ENCODE measurements around the gene VMP1. TPM values are rescaled to one million over a fixed set of nuclear protein-coding genes. Genes with fewer than 3 reads are reported as not detected.
"Not testable (repeated sequence)": the region's sequence is repeated elsewhere in the genome, so short reads cannot be mapped to it uniquely, and the experiment has no call there.

Gene VMP1
- total RNA-seq, 1 experiment from 2014 or later: 83.1 TPM

- Mint-ChIP-seq H3K36me3 (ENCODE audit: insufficient read depth in 1 of 3, low read depth in 3 of 3) (peaks cover 0 to 8% (median 0%) of the 10 kb centered on the region in 3 experiments; a peak in 3 of 7 replicates), H3K27me3 (ENCODE audit: low read depth) (no peaks in the 10 kb centered on the region), H3K4me1 (peaks cover 6% of the 10 kb centered on the region in 2 experiments), H3K27ac (peak overlapping the region in 1 of 3 experiments; percentile 41; a peak in 1 of 7 replicates), H3K9me3 (no peaks in the 10 kb centered on the region), H3K4me3 (no peak overlapping the region)
- no peak overlapping the region for H2AK5ac ChIP-seq (ENCODE audit: insufficient read length, low read length)
- H3K23me2 ChIP-seq (ENCODE audit: insufficient read length, low read depth, low read length, poor library complexity, severe bottlenecking): no peaks in the 10 kb centered on the region
- H3K79me2 ChIP-seq (ENCODE audit: insufficient read depth, low read length): no peaks in the 10 kb centered on the region
- H3K4ac ChIP-seq (ENCODE audit: low read depth, low read length): no peak overlapping the region
- no peak overlapping the region for H4K8ac ChIP-seq (replicated peaks; ENCODE audit: insufficient read length, low read depth, low read length)
- no peak overlapping the region for H2BK15ac ChIP-seq (ENCODE audit: low read depth, low read length)
- no peak for DNase-seq
- H4K20me1 ChIP-seq (ENCODE audit: control insufficient read depth, insufficient read depth, insufficient read length): no peaks in the 10 kb centered on the region
- H2BK12ac ChIP-seq (ENCODE audit: insufficient read length, low read depth, low read length): no peak overlapping the region
- no peak overlapping the region for H3K9ac ChIP-seq (ENCODE audit: extremely low read depth, insufficient read length, low read length)
- H3K27ac ChIP-seq (ENCODE audit: insufficient read length, low read depth, low read length): no peak overlapping the region
- no peak overlapping the region for H2AFZ ChIP-seq (ENCODE audit: low read length)
- H4K5ac ChIP-seq (ENCODE audit: insufficient read length, low read depth, low read length): no peak overlapping the region
- H3K4me2 ChIP-seq (ENCODE audit: insufficient read depth, insufficient read length, low read length): no peak overlapping the region
- no peak overlapping the region for H3K18ac ChIP-seq (ENCODE audit: insufficient read length, low read depth, low read length)
- WGBS (ENCODE audit: extremely low coverage, insufficient read length, low lambda C conversion rate): no CpG with 5 or more reads among the region's 7 CpGs
- H2BK120ac ChIP-seq (ENCODE audit: low read depth, low read length, poor library complexity, severe bottlenecking): no peak overlapping the region
- H3K23ac ChIP-seq (ENCODE audit: insufficient read length, low read depth, low read length): no peak overlapping the region
- H2BK20ac ChIP-seq (ENCODE audit: low read depth, low read length, poor library complexity, severe bottlenecking): no peak overlapping the region
- H4K91ac ChIP-seq (ENCODE audit: insufficient read length, low read depth, low read length): no peak overlapping the region
- H3K4me1 ChIP-seq (ENCODE audit: insufficient read depth, low read length): peaks cover 3% of the 10 kb centered on the region; the same call in 1 of the 2 replicates
- no peak for TF ChIP-seq CTCF (conservative IDR thresholded peaks at IDR 0.05)
- no peaks in the 10 kb centered on the region for H3K79me1 ChIP-seq (ENCODE audit: insufficient read depth, low read depth, low read length, poor library complexity, severe bottlenecking)
- no peaks in the 10 kb centered on the region for H3K27me3 ChIP-seq (ENCODE audit: insufficient read depth, low read length)
- H2BK5ac ChIP-seq (ENCODE audit: insufficient read length, low read length): no peak overlapping the region
- H3T11ph ChIP-seq (ENCODE audit: low read length): no peak overlapping the region
- H3K9me3 ChIP-seq (ENCODE audit: control insufficient read depth, low read depth, low read length): no peaks in the 10 kb centered on the region
- H3K14ac ChIP-seq (ENCODE audit: insufficient read depth, low read length): no peak overlapping the region
- no peak overlapping the region for H3K56ac ChIP-seq (ENCODE audit: insufficient read length, low read depth, low read length)
These were observed 84.4 kb downstream of the VMP1 start for GRCh38 chr17:59791603-59792457.

- H3K56ac ChIP-seq (ENCODE audit: insufficient read length, low read depth, low read length); H3K14ac ChIP-seq (ENCODE audit: insufficient read depth, low read length); H3K9me3 Mint-ChIP-seq; H3K23ac ChIP-seq (ENCODE audit: insufficient read length, low read depth, low read length); H3K27me3 Mint-ChIP-seq (ENCODE audit: low read depth); H3K27ac ChIP-seq (ENCODE audit: insufficient read length, low read depth, low read length); H3K27ac Mint-ChIP-seq; H2BK120ac ChIP-seq (ENCODE audit: low read depth, low read length, poor library complexity, severe bottlenecking); H4K91ac ChIP-seq (ENCODE audit: insufficient read length, low read depth, low read length); H3K4me1 ChIP-seq (ENCODE audit: insufficient read depth, low read length); DNase-seq; H3K27me3 ChIP-seq (ENCODE audit: insufficient read depth, low read length); H3K79me1 ChIP-seq (ENCODE audit: insufficient read depth, low read depth, low read length, poor library complexity, severe bottlenecking); H2BK20ac ChIP-seq (ENCODE audit: low read depth, low read length, poor library complexity, severe bottlenecking); H2AK5ac ChIP-seq (ENCODE audit: insufficient read length, low read length); H3K9ac ChIP-seq (ENCODE audit: extremely low read depth, insufficient read length, low read length); H2BK5ac ChIP-seq (ENCODE audit: insufficient read length, low read length); H3K4ac ChIP-seq (ENCODE audit: low read depth, low read length); H3K4me1 Mint-ChIP-seq; H2AFZ ChIP-seq (ENCODE audit: low read length); H3K23me2 ChIP-seq (ENCODE audit: insufficient read length, low read depth, low read length, poor library complexity, severe bottlenecking); H2BK15ac ChIP-seq (ENCODE audit: low read depth, low read length); H4K20me1 ChIP-seq (ENCODE audit: control insufficient read depth, insufficient read depth, insufficient read length); H3K4me3 Mint-ChIP-seq; H2BK12ac ChIP-seq (ENCODE audit: insufficient read length, low read depth, low read length); H3K9me3 ChIP-seq (ENCODE audit: control insufficient read depth, low read depth, low read length); H3K36me3 Mint-ChIP-seq (ENCODE audit: insufficient read depth in 1 of 3, low read depth in 3 of 3); H4K5ac ChIP-seq (ENCODE audit: insufficient read length, low read depth, low read length); H3K79me2 ChIP-seq (ENCODE audit: insufficient read depth, low read length); H4K8ac ChIP-seq (replicated peaks; ENCODE audit: insufficient read length, low read depth, low read length); H3K4me2 ChIP-seq (ENCODE audit: insufficient read depth, insufficient read length, low read length); H3K18ac ChIP-seq (ENCODE audit: insufficient read length, low read depth, low read length); H3T11ph ChIP-seq (ENCODE audit: low read length): not testable (repeated sequence)
- WGBS (ENCODE audit: extremely low coverage, insufficient read length, low lambda C conversion rate): no CpG with 5 or more reads among the region's 10 CpGs
These were observed 85.0 kb downstream of the VMP1 start for GRCh38 chr17:59792458-59792823.

All from H9 (cell line).